ENCODE data around the gene MUS81. TPM values are rescaled to one million over a fixed set of nuclear protein-coding genes. Genes with fewer than 3 reads are reported as not detected.

Gene MUS81
- total and polyA plus RNA-seq, 7 donors, result 28.0 to 55.3 (median 32.8) TPM

- H3K36me3 ChIP-seq (ENCODE audit: insufficient read depth in 1 of 2, low read depth in 1 of 2), result peaks cover 0 to 37% of the 10 kb centered on the region in 2 donors
- peak in 1 of 2 donors; percentile 66 for DNase-seq
- peak overlapping the region; percentile 81 for H3K27ac ChIP-seq
- ATAC-seq, result peak; percentile 3 to 19 (median 6)
- H3K27me3 ChIP-seq (ENCODE audit: insufficient read depth in 3 of 3, low read length in 2 of 3), result no peaks in the 10 kb centered on the region
- TF ChIP-seq CTCF (IDR thresholded peaks at IDR 0.05), result no peak
- H3K4me3 ChIP-seq, result peak overlapping the region; percentile 75
- intact Hi-C loops (cut with DNase I), result no loop called here
- H3K4me1 ChIP-seq, result peaks cover 12% of the 10 kb centered on the region
- no peaks in the 10 kb centered on the region for H3K9me3 ChIP-seq
- WGBS, 3 donors, result 17 to 27% (median 22%) methylated on average over 17 to 26 of the region's 26 CpGs
These were observed 11.7 kb downstream of the MUS81 start for GRCh38 chr11:65871811-65872548.

DNA sequence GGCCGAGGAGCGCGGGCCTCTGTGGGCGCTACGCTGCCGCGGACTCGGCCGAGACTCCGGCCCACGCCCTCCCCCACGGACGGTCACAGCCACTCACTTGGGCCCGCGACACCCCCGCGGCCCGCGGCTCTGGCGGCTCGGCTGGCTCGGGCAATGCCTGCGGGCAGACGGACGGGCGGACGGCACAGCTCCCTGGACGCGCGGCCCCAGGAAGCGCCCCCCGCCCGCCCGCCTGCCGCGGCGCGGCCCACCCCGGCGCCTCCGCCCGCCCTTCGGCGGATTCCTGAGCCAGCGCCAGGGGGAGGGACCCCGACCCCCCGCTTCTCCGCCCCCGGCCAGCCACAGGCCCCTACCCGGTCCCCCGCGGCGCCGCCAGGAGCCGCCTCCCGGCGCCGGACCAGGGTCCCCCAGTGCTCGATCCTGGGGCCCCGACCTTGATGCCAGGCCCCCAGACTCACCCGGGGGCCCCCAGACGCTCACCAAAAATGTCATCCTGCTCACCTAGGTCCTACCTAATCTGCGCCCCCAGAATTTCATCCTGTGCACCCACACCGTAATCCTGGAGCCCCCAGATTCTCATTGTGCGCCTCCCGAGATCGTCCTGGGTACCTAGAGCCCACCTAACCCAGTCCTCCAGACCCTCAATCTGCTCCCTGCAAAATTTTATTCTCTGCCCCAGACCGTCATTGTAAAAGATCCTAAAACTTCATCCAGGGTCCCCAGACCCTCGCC lies 12.5 kb downstream of the MUS81 start, which contains the start of gene EFEMP2:
Gene EFEMP2 (minus strand): TSS at position 215 of the 732 bp plus-strand sequence. CDS start 446 bp downstream, outside the sequence.
- Histone ChIP-seq H3K36me3 (ENCODE audit: insufficient read depth in 1 of 2, low read depth in 1 of 2) (peaks cover 0 to 29% of the 10 kb centered on the region in 2 donors), H3K27me3 (ENCODE audit: insufficient read depth in 3 of 3, low read length in 2 of 3) (no peaks in the 10 kb centered on the region), H3K4me3 (peak within 1 kb of the TSS; percentile 75), H3K27ac (peak within 1 kb of the TSS; percentile 81), H3K4me1 (peaks cover 12% of the 10 kb centered on the region), H3K9me3 (no peaks in the 10 kb centered on the region)
- intact Hi-C loops (cut with DNase I), result no loop called here
- WGBS, 3 donors, result 1 to 2% (median 1%) methylated on average over 20 to 69 of the region's 69 CpGs
- no peak for TF ChIP-seq CTCF (IDR thresholded peaks at IDR 0.05)
- ATAC-seq (peak; percentile 4 to 25 (median 12)), DNase-seq (peak; percentile 55 to 72)

GRCh38 chr11:65873318-65874156 lies 13.3 kb downstream of the MUS81 start:
- peak; percentile 95 to 97 (median 96) for ATAC-seq
- H3K4me3 ChIP-seq, result peak overlapping the region; percentile 75
- no peaks in the 10 kb centered on the region for H3K27me3 ChIP-seq (ENCODE audit: insufficient read depth in 3 of 3, low read length in 2 of 3)
- 6 to 9% (median 9%) methylated on average over 42 to 54 of the region's 54 CpGs for WGBS, 3 donors
- no peak for TF ChIP-seq CTCF (IDR thresholded peaks at IDR 0.05)
- peak; percentile 95 to 97 for DNase-seq
- H3K36me3 ChIP-seq (ENCODE audit: insufficient read depth in 1 of 2, low read depth in 1 of 2), result peaks cover 0 to 22% of the 10 kb centered on the region in 2 donors
- peaks cover 12% of the 10 kb centered on the region for H3K4me1 ChIP-seq
- H3K27ac ChIP-seq, result peak overlapping the region; percentile 81
- H3K9me3 ChIP-seq, result no peaks in the 10 kb centered on the region
- intact Hi-C loops (cut with DNase I), result no loop called here

GRCh38 chr11:65879617-65880016 lies 19.4 kb downstream of the MUS81 start, which contains the start of gene CTSW:
Gene CTSW, plus strand, starts transcription at chr11:65879837. Its CDS starts 18 bp downstream, at chr11:65879855.
- no peak for DNase-seq
- no peak for TF ChIP-seq CTCF (IDR thresholded peaks at IDR 0.05)
- H3K4me3 ChIP-seq, result no peak within 1 kb of the TSS
- H3K36me3 ChIP-seq (ENCODE audit: insufficient read depth in 1 of 2, low read depth in 1 of 2), result peaks cover 9 to 25% of the 10 kb centered on the region in 2 donors
- H3K27me3 ChIP-seq (ENCODE audit: insufficient read depth in 3 of 3, low read length in 2 of 3), result no peaks in the 10 kb centered on the region
- 39 to 57% (median 52%) methylated on average over 7 of the region's 7 CpGs for WGBS, 3 donors
- no peak within 1 kb of the TSS for H3K27ac ChIP-seq
- no peaks in the 10 kb centered on the region for H3K9me3 ChIP-seq
- ATAC-seq, result no peak
- no peaks in the 10 kb centered on the region for H3K4me1 ChIP-seq
- intact Hi-C loops (cut with DNase I), result no loop called here
